SK-N-SH treated with all-trans-retinoic acid at 6 μM for 48 hours (cell line): ENCODE measurements around the gene LRRC37A3.
"Not testable (repeated sequence)": the region's sequence is repeated elsewhere in the genome, so short reads cannot be mapped to it uniquely, and the experiment has no call there.

Experiments used
- ATAC-seq: fragments of 200-7000 bp; cut with Tn5 transposase; 3 replicates; pipeline ENCODE4 v1.9.1; 2020; ENCODE audit warnings: mild to moderate bottlenecking, moderate library complexity
- PPARA ChIP-seq: fragments of 250-450 bp; sonication (Bioruptor Pico); IDR thresholded peaks from 2 replicates; pipeline ENCODE4 v1.5.0; 2020; ENCODE audit warnings: mild to moderate bottlenecking, borderline replicate concordance
- ZNF70 ChIP-seq: fragments of 450-650 bp; formaldehyde crosslinking; IDR thresholded peaks from 2 replicates; pipeline ENCODE4 v1.5.0; 2020; ENCODE audit warnings: mild to moderate bottlenecking, moderate library complexity
- TF ChIP-seq, protein P1 (sequence below): fragments of 250-450 bp; sonication (Bioruptor Pico); IDR thresholded peaks from 2 replicates; pipeline ENCODE4 v1.8.0; 2021; ENCODE audit warnings: low read depth, mild to moderate bottlenecking, moderate library complexity, borderline replicate concordance
- TF ChIP-seq, protein P2 (sequence below): fragments of 250-450 bp; sonication (Bioruptor Pico); IDR thresholded peaks from 2 replicates; pipeline ENCODE4 v1.5.1; 2021; ENCODE audit warnings: mild to moderate bottlenecking, moderate library complexity
- TF ChIP-seq, protein P3 (sequence below): fragments of 250-450 bp; sonication (Bioruptor Pico); IDR thresholded peaks from 2 replicates; pipeline ENCODE4 v1.8.0; 2020; ENCODE audit warnings: mild to moderate bottlenecking, moderate library complexity, borderline replicate concordance

Gene LRRC37A3

DNA sequence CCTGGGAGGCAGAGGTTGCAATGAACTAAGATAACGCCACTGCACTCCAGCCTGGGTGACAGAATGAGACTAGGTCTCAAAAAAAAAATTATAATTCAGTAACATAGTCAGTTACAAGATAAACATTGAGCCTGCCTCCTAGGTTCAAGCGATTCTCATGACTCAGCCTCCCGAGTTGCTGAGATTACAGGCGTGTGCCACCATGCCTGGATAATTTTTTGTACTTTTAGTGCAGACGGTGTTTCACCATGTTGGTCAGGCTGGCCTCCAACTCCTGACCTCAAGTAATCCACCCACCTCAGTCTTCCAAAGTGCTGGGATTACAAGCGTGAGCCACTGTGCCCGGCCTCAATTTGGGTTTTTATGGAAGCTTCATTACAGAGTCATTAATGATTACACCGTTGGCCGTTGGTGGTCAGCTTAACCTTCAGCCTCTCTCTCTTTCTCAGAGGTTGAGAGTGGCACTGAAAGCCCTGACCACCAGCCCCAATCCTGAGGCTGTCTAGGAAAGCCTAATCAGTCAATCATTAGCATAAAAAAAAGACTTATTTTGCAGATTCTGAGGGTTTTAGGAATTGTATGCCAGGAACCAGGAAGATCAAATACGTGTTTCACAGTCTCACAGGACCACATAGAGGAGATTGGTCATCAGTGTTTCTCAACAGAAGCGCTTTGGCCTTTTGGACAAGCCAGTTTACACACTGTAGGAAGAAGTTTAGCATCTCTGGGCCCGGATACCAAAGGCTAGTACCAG is 1.3 kb upstream of the LRRC37A3 start:
- ATAC-seq, result no peak
- TF ChIP-seq PPARA (CRISPR knock-in tag) (no peak), ZNF70 (CRISPR knock-in tag) (peak; percentile 52; the same call in 1 of the 2 replicates)

DNA sequence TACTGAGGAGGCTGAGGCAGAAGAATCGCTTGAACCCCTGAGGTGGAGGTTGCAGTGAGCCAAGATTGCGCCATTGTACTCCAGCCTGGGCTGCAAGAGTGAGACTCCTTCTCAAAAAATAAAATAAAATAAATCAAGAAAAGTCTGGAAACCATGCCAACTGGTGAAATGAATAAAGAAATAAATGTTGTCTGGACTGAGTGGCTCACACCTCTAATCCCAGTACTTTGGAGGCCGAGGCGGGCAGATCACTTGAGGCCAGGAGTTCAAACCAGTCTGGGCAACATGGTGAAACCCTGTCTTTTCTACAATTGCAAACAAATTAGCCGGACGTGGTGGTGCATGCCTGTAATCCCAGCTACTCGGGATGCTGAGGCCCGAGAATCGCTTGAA is 744 bp upstream of the LRRC37A3 start:
- peak; percentile 28 for ATAC-seq
- TF ChIP-seq, protein P1, sequence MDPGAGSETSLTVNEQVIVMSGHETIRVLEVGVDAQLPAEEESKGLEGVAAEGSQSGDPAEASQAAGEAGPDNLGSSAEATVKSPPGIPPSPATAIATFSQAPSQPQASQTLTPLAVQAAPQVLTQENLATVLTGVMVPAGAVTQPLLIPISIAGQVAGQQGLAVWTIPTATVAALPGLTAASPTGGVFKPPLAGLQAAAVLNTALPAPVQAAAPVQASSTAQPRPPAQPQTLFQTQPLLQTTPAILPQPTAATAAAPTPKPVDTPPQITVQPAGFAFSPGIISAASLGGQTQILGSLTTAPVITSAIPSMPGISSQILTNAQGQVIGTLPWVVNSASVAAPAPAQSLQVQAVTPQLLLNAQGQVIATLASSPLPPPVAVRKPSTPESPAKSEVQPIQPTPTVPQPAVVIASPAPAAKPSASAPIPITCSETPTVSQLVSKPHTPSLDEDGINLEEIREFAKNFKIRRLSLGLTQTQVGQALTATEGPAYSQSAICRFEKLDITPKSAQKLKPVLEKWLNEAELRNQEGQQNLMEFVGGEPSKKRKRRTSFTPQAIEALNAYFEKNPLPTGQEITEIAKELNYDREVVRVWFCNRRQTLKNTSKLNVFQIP (CRISPR knock-in tag), result 0 out of 2 replicates have a peak, but pooled peaks have one; percentile 15
- TF ChIP-seq, protein P2, sequence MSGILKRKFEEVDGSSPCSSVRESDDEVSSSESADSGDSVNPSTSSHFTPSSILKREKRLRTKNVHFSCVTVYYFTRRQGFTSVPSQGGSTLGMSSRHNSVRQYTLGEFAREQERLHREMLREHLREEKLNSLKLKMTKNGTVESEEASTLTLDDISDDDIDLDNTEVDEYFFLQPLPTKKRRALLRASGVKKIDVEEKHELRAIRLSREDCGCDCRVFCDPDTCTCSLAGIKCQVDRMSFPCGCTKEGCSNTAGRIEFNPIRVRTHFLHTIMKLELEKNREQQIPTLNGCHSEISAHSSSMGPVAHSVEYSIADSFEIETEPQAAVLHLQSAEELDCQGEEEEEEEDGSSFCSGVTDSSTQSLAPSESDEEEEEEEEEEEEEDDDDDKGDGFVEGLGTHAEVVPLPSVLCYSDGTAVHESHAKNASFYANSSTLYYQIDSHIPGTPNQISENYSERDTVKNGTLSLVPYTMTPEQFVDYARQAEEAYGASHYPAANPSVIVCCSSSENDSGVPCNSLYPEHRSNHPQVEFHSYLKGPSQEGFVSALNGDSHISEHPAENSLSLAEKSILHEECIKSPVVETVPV (CRISPR knock-in tag), result no peak

DNA sequence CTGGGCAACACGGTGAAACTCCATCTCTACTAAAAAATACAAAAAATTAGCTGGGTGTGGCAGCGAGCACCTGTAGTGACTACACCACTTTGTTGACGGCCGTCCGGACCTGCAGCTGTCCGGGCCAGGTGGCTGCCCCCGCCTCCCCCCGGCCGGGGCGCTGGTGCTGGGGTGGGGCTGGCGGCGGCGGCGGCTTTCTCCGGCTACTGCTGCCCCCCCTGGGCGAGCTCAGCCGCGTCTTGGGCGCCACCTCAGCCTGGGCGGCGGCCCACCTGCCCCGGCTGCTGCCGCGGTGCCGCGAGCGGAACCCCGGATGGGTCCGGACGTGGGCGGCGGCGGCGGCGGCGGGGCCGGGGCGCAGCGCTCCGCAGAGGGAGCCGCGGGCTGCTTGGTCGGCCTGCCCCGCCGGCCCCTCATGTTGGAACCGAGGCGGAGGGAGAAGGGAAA is 413 bp downstream of the LRRC37A3 start:
- ATAC-seq, result peak; percentile 64; the same call in 2 of the 3 replicates
- TF ChIP-seq, protein P3, sequence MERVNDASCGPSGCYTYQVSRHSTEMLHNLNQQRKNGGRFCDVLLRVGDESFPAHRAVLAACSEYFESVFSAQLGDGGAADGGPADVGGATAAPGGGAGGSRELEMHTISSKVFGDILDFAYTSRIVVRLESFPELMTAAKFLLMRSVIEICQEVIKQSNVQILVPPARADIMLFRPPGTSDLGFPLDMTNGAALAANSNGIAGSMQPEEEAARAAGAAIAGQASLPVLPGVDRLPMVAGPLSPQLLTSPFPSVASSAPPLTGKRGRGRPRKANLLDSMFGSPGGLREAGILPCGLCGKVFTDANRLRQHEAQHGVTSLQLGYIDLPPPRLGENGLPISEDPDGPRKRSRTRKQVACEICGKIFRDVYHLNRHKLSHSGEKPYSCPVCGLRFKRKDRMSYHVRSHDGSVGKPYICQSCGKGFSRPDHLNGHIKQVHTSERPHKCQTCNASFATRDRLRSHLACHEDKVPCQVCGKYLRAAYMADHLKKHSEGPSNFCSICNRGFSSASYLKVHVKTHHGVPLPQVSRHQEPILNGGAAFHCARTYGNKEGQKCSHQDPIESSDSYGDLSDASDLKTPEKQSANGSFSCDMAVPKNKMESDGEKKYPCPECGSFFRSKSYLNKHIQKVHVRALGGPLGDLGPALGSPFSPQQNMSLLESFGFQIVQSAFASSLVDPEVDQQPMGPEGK, result peak; percentile 67; the same call in 1 of the 2 replicates

DNA sequence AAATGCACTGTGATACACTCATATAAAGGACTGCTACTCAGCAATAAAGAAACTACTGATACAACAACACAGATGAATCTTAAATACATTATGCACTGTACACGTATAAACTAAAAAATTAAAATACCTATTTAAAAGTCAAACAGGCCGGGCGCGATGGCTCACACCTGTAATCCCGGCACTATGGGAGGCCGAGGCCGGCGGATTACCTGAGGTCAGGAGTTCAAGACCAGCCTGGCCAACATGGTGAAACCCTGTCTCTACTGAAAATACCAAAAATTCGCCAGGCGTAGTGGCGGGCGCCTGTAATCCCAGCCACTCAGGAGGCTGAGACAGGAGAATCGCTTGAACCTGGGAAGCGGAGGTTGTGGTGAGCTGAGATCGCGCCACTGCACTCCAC is 1.7 kb downstream of the LRRC37A3 start:
- ATAC-seq, result not testable (repeated sequence)

DNA sequence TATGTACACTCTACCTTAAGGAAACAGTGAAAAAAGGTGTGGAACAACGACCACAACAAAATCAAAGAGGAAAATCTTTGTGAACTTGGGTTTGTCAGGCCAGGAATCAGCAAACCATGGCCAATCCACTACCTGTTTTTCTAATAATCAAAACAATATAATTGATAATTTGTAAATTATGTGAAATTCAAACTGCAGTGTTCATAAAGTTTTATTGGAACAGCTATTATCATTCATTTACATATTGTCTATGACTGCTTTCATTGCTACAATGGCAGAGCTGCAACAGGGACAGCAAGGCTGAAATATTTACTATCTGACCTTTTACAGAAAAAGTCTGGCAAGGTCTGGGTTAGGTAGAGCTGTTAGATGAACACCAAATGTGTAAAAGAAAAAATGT is 4.0 kb downstream of the LRRC37A3 start:
- not testable (repeated sequence) for ATAC-seq

DNA sequence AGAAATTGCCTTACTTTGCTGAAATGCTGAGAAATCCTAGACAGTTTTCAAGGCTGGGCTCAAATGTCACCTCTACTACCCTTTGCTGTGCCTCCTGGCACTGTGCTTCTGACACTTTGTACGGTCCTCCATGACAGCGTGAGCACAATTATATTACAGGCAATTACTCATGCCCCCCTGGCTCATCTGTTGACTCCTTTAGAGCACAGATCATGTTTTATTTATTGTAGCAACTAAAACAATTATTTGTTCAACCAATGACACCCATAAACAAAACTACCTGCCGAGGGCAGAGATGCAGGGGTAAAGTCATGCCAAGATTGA is 9.1 kb downstream of the LRRC37A3 start:
- ATAC-seq, result not testable (repeated sequence)

DNA sequence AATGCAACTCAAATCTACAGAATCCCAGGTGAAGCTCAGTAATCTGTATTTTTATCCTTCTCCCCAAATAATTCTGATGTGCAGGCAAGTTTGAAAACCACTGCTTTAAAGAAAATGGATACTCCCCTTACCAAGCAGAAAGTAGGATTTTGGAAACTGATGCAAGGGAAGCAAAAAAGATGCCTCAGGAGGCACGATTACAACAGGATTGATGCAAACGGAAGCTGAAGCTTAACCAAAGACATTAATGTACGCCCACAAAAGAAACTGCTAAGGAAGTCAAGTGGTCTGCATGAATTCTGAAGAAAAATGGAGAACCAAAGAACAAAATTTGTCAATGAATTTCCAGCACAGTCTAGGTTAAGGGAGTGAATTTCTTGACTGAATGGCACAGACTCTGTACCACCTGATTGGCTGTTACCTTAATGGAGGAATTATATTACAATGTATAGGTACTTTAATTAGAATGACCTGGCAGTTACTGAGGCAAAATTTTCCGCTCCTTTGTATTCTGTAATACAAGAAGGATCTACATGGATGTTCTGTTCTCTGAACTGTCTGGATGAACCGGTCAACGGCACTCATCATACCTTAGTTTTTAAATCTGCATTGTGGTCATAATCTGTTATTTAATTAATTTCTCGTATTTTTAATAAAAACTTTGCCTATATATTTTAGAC is 9.6 kb downstream of the LRRC37A3 start:
- ATAC-seq, result not testable (repeated sequence)

DNA sequence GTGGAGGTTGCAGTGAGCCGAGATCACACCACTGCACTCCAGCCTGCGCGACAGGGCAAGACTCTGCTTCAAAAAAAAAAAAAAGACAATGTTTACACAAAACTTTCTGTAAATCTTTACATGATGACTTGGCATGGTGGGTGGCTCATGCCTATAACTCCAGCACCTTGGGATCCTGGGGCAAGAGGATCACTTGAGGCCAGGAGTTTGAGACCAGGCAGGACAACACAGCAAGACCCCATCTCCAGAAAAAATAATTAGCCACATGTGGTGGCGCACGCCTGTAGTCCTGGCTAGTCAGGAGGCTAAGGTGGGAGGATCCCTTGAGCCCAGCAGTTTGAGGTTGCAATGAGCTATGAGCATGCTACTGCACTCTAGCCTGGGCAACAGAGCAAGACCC is 15.2 kb downstream of the LRRC37A3 start:
- ATAC-seq, result not testable (repeated sequence)

DNA sequence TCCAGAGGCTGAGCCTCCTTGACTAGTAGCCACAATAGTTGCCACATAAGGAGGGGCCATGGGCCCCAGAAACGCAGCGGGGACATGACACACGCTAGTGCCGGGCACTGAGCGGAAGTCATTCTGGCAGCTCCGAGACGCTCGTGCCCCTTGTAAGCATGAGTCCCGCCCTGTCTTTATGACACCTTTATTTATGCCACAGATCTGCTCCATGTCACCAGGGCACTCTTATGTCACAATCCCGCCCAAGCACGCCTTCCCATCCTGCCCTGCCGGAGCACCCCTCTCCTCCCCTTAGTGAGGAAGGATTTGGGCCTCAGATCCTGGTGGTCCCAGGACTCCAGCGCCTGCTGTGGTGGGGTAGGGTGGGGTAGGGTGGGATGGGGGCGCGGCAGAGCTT is 22.1 kb downstream of the LRRC37A3 start:
- ATAC-seq, result not testable (repeated sequence)

DNA sequence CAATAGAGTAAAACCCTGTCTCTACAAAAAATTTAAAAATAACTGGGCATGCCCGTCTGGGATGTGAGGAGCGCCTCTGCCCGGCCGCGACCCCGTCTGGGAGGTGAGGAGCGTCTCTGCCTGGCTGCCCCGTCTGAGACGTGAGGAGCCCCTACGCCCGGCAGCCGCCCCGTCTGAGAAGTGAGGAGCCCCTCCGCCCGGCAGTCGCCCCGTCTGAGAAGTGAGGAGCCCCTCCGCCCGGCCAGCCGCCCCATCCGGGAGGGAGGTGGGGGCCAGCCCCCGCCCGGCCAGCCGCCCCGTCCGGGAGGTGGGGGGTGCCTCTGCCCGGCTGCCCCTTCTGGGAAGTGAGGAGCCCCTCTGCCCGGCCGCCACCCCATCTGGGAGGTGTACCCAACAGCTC is 45.1 kb downstream of the LRRC37A3 start:
- ATAC-seq, result not testable (repeated sequence)

DNA sequence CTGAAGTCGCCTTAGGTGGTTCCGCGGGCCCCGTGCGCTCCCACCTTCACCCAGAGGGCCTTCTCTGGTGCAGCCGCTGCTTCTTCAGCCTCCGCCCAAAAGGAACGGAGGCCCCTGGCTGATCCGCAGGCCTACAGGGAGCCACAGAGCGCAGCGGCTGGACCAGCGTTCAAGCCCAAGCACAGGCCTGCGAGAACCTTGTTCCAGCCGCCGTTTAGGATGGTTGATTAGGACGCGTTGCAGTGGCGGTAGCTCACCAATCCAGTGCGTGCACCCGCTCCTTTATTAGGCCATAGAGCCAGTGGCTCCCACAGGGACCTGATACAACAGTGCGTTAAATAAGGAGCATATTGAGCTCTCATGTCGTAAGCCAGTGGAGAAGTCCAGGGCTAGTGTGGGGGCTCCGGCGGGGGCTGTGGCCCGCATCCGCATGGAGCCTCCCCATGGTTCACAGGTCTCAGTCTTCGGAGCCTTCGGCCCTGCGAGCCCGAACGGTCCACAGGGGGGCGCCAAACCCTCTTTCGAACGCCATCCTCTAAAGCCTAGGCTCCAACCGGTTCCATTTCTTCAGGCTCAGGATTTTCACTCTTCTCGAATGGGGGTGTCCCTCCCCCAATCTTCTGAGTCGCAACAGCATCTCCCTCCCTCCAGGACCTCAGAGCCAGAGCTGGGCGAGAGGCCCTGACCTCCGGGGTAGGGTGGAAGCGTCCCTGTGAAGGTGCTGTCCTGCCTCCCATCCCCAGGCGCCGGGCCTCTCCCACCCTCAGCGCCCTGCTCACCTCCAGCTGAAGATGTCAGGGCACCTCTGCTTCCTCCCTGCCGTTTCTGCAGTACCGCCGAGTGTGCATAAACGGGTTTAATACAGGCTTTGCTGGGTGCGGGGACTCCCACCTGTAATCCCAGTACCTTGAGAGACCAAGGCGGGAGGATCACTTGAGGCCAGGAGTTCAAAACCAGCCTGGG is 71.5 kb downstream of the LRRC37A3 start:
- peak; percentile 99 for ATAC-seq

DNA sequence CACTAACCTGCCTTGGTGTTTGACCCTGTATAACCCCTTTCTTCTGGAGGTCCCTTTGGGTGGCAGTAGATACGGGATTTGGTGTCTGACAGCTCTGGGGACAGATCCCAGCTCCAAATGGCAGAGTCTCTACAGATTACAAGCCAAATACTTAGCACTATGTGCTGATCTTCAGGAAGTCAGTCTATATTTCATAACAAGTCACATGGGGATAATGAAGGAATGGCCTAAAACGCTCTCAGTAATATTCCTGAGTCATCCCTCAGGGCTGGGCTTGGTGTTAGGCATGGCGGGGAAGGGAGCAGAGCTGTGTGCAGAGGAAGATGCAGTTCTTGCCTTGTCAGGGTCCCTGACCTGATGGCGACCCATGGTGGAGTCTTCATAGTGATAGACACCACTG is 72.4 kb downstream of the LRRC37A3 start:
- ATAC-seq, result not testable (repeated sequence)

DNA sequence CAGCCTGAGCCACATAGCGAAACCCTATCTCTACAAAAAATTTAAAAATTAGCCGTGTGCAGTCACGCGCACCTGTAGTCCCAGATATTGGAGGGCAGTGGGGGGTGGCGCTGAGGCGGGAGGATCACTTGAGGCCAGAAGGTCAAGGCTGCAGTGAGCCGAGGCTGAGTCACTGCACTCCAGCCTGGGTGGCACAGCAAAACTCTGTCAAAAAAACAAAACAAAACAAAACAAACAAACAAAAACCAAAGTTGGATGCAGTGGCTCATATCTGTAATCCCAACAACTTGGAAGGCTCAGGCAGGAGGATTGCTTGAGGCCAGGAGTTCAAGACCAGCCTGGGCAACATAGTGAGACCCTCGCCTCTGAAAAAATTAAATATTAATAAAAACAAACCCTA is 75.4 kb downstream of the LRRC37A3 start:
- ATAC-seq, result not testable (repeated sequence)

DNA sequence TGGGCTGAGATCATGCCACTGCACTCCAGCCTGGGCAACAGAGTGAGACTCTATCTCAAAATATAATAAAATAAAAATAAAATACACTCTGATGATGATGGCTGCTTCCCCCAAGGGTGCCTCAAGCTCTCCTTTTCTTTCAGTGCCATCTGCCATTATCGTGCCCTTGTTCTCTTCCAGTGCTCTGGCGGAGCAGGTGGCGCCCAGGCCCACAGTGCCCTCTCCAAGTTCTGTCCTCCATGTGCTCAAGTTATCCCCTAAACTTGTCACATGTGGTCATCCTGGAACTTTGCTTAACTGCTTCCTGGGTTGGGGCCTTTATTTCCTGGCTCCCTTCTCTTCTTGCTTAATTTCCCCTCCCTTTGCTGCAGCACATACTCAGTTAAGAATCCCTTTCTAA is 76.4 kb downstream of the LRRC37A3 start:
- not testable (repeated sequence) for ATAC-seq

DNA sequence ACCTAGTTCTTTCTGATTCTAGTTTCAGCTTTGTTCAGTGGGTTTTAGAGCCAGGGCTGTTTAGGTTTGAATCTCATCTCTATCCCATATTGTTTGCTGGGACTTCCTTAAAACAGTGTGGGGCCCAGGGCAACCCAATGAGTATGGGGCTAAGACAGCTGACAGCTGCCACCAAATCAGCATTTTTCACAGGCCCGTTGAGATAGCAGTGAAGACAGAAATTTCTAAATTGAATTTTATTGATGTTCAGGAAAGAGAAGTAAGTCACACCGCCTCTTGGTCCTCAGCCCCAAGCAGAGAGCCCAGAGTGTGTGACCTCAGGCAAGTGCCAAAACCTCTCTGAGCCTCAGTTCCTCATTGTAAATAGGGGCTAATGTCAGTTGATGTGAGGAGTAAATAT is 78.3 kb downstream of the LRRC37A3 start:
- ATAC-seq, result not testable (repeated sequence)

DNA sequence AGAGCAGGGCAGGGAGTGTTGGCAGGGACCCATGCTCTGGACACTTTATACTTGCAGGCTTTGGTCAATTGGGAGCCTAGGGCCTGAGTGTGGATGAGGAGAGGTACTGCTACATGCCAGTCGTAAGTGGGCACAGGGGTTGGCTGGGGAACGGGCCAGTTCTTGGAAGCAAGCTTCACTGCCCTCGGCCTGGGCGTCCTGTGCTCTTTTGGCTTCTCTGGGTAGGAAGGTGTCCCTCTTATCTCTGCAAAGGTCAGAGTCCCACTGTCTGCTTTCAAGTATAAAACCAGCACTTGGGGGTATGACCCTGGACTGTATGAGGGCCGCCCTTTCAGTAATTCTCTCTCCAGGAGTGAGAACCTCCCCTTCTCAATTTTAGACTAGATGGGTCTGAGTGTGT is 80.8 kb downstream of the LRRC37A3 start:
- ATAC-seq, result not testable (repeated sequence)
